Endothelial cell of umbilical vein (primary cell): ENCODE data around the gene KYAT1. TPM values are rescaled to one million over a fixed set of nuclear protein-coding genes. Genes with fewer than 3 reads are reported as not detected.

Experiments used
- BruUV-seq: library from RNA; stranded (reverse); fragments of 400-500 nt; replicated peaks from 2 replicates; lab custom pipeline; 2021; lab: Mats Ljungman, UMichigan
- CTCF ChIA-PET: fragments of 300-600, 350-600 bp; sonication (Branson Sonifier 250); formaldehyde crosslinking; loops from one replicate; lab custom pipeline; 2021; ENCODE audit warnings: antibody characterized with exemption, inconsistent platforms; lab: Charles Lee
- POLR2A ChIA-PET: fragments of 300-600, 350-600 bp; sonication (Branson Sonifier 250); formaldehyde crosslinking; loops from one replicate; lab custom pipeline; 2021; ENCODE audit warnings: antibody characterized with exemption, inconsistent platforms; lab: Charles Lee
- DNase-seq: peaks from one replicate; pipeline ENCODE4 v3.0.0-alpha.2; 2011; ENCODE audit warnings: low read depth, low spot score
- FAIRE-seq: peaks from 2 replicates; lab custom pipeline; 2011; peaks lifted over from hg19 to GRCh38; lab: Jason Lieb, UNC
- H2AFZ ChIP-seq: 2 replicates; pipeline ENCODE4 v1.6.0; 2012; ENCODE audit warnings: low read depth, low read length, control low read depth, inconsistent platforms
- H3K27ac ChIP-seq: 2 replicates; pipeline ENCODE4 v1.5.1; 2011; ENCODE audit warnings: low read depth, mild to moderate bottlenecking, control low read depth, low read length, moderate library complexity; ENCODE audit not compliant: insufficient read depth
- H3K27me3 ChIP-seq, 2 experiments: 2 replicates each; pipeline versions ENCODE4 v1.6.0 to v1.6.1; 2011; ENCODE audit warnings: low read length in 2 of 2, mixed read lengths in 1 of 2; ENCODE audit not compliant: control insufficient read depth in 2 of 2, insufficient read depth in 2 of 2
- H3K36me3 ChIP-seq, 2 experiments: 2 replicates in 1 of 2; 3 replicates in 1 of 2; pipeline ENCODE4 v1.5.1; 2011; ENCODE audit warnings: low read length in 2 of 2, mild to moderate bottlenecking in 1 of 2, moderate library complexity in 1 of 2; ENCODE audit not compliant: control insufficient read depth in 2 of 2, insufficient read depth in 2 of 2; ENCODE audit errors: extremely low read depth in 1 of 2
- H3K4me1 ChIP-seq: 3 replicates; pipeline ENCODE4 v1.5.1; 2011; ENCODE audit warnings: mild to moderate bottlenecking, low read length; ENCODE audit not compliant: control insufficient read depth, insufficient read depth; ENCODE audit errors: extremely low read depth
- H3K4me2 ChIP-seq: 2 replicates; pipeline ENCODE4 v1.6.1; 2011; ENCODE audit warnings: low read length, control low read depth, mixed read lengths; ENCODE audit not compliant: insufficient read depth
- H3K4me3 ChIP-seq, 3 experiments: fragments of 200-600 bp in 1 of 3; sonication (generic), shearing (Covaris generic) in 1 of 3; replicated peaks in 1 of 3; 2 replicates each; pipeline ENCODE4 v1.5.1; 2011 to 2016; ENCODE audit warnings: control low read depth in 3 of 3, low read length in 3 of 3, mild to moderate bottlenecking in 2 of 3, inconsistent platforms in 1 of 3, low read depth in 1 of 3, moderate library complexity in 1 of 3; ENCODE audit not compliant: insufficient read depth in 1 of 3
- H3K79me2 ChIP-seq: 2 replicates; pipeline ENCODE4 v1.6.0; 2012; ENCODE audit warnings: low read length, inconsistent platforms; ENCODE audit not compliant: control insufficient read depth, insufficient read depth
- H3K9ac ChIP-seq: replicated peaks from 2 replicates; pipeline ENCODE3; 2011; ENCODE audit warnings: low read length, control low read depth; ENCODE audit not compliant: insufficient read depth; ENCODE audit errors: extremely low read depth
- H3K9me1 ChIP-seq: replicated peaks from 3 replicates; pipeline ENCODE4 v1.6.0; 2011; ENCODE audit warnings: mild to moderate bottlenecking, low read length; ENCODE audit not compliant: control insufficient read depth, insufficient read depth; ENCODE audit errors: extremely low read depth
- H3K9me3 ChIP-seq: replicated peaks from 2 replicates; pipeline ENCODE4 v1.5.1; 2012; ENCODE audit warnings: low read length, inconsistent platforms; ENCODE audit not compliant: control insufficient read depth, insufficient read depth
- H4K20me1 ChIP-seq: replicated peaks from 2 replicates; pipeline ENCODE3; 2011; ENCODE audit warnings: mild to moderate bottlenecking, low read length; ENCODE audit not compliant: control insufficient read depth, insufficient read depth; ENCODE audit errors: extremely low read depth
- EZH2 ChIP-seq: IDR thresholded peaks from 2 replicates; pipeline ENCODE4 v1.6.1; 2012; ENCODE audit warnings: borderline replicate concordance, low read depth, mild to moderate bottlenecking, moderate library complexity, low read length, inconsistent platforms; ENCODE audit not compliant: severe bottlenecking
- FOS ChIP-seq: IDR thresholded peaks from 2 replicates; pipeline ENCODE4 v1.6.1; 2011; ENCODE audit warnings: mild to moderate bottlenecking, low read length, moderate library complexity, borderline replicate concordance; ENCODE audit not compliant: insufficient read depth
- GATA2 ChIP-seq: IDR thresholded peaks from 2 replicates; pipeline ENCODE4 v1.7.0; 2011; ENCODE audit warnings: low read depth, mild to moderate bottlenecking, moderate library complexity, mixed read lengths, low read length; ENCODE audit not compliant: insufficient read length, insufficient read depth
- JUN ChIP-seq: IDR thresholded peaks from 2 replicates; pipeline ENCODE4 v1.6.1; 2011; ENCODE audit warnings: borderline replicate concordance, low read depth; ENCODE audit not compliant: insufficient read length, insufficient read depth
- MYC ChIP-seq: IDR thresholded peaks from one replicate; pipeline ENCODE4 v1.6.1; 2011; ENCODE audit warnings: mild to moderate bottlenecking, low read depth, low read length
- POLR2A ChIP-seq: IDR thresholded peaks from 2 replicates; pipeline ENCODE4 v1.6.1; 2012; ENCODE audit warnings: low read depth, mild to moderate bottlenecking, control low read depth, low read length
- POLR2AphosphoS5 ChIP-seq: IDR thresholded peaks from 2 replicates; pipeline ENCODE4 v1.6.1; 2012; ENCODE audit warnings: low read depth, mild to moderate bottlenecking, control low read depth, low read length, moderate library complexity; ENCODE audit not compliant: insufficient read depth
- dilution Hi-C: fragments of 300-500 bp; cut with MboI; formaldehyde crosslinking; loops from one replicate; pipeline ENCODE4 v1.15.0; 2019; ENCODE audit warnings: low sequenced_read_pairs; ENCODE audit not compliant: extremely low pct_ligation_motif_present
- intact Hi-C: fragments of 100-400 bp; cut with micrococcal nuclease; formaldehyde crosslinking; loops from one replicate; pipeline ENCODE4 v1.10.0; 2022
- polyA plus RNA-seq, 4 experiments: library from polyadenylated mRNA; depleted of rRNA in 3 of 4; stranded (reverse) in 3 of 4; unstranded in 1 of 4; fragments of >200 nt; gene quantifications; 2 replicates each; pipeline versions ENCODE4 v1.2.1 to v1.2.3, GENCODE V29; 2011 to 2012; ENCODE audit warnings: missing spikeins in 1 of 4
- total RNA-seq: library from RNA; stranded (reverse); gene quantifications from 2 replicates; pipeline ENCODE4 v1.2.3, GENCODE V29; 2021
- TF ChIP-seq, protein P1 (sequence below), 2 donors: IDR thresholded peaks; 1 replicate in 1 of 2; 2 replicates in 1 of 2; pipeline ENCODE4 v1.5.1; 2011; ENCODE audit warnings: low read length in 2 of 2, mild to moderate bottlenecking in 2 of 2, moderate library complexity in 2 of 2, control low read depth in 1 of 2, inconsistent platforms in 1 of 2, low read depth in 1 of 2; ENCODE audit not compliant: insufficient read depth in 1 of 2; ENCODE audit errors: extremely low read depth in 1 of 2
- TF ChIP-seq, protein P2 (sequence below): IDR thresholded peaks from 2 replicates; pipeline ENCODE4 v1.6.1; 2011; ENCODE audit not compliant: insufficient read depth, insufficient read length

KYAT1 gene
- total and polyA plus RNA-seq, 2 donors (not counting 3 experiments of a cell fraction or from before 2014, with no cell fraction given), result 7.2 to 9.6 TPM

DNA sequence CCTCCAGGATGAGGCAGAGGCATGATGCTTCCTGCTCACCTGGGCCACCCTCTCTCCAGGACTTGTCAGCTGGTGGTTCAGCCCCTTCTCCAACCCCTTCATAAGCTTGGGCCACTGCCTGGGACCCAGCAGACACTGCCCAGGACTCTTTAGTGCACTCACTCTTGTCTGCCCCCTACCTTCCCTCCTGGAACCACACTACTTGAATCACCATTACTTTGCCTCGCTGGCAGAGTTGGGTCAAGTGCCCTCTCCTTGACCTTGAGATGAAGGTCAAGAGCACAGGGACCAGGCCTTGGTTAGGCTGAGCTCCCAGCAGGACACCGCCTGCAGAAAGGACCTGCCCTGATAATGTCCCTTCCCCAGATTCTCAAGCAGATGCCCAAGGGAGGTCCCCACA is 71.9 kb downstream of the KYAT1 start:
- dilution Hi-C loops, result no loop called here
- no peak overlapping the region for H3K4me3 ChIP-seq
- H4K20me1 ChIP-seq, result no peaks in the 10 kb centered on the region
- POLR2A ChIA-PET, result interaction anchor here (1.3 kb wide), 1 partner anchor 8 kb away, joined by 3 read pairs; the partner anchor contains the start of gene ENDOG
- CTCF ChIA-PET, result interaction anchor here (1.2 to 2.1 kb wide), 3 partner anchors 9 to 10 kb away, joined by 4 to 13 read pairs (median 4); partner anchors contain the start of gene ENDOG
- no peaks in the 10 kb centered on the region for H3K4me1 ChIP-seq
- no peaks in the 10 kb centered on the region for H3K9me1 ChIP-seq
- H2AFZ ChIP-seq, result no peak overlapping the region
- H3K4me2 ChIP-seq, result no peak overlapping the region
- DNase-seq (no peak), FAIRE-seq (no peak)
- no peak overlapping the region for H3K9ac ChIP-seq
- H3K36me3 ChIP-seq, result peaks cover 6 to 24% of the 10 kb centered on the region in 2 experiments
- TSS peak; percentile 29 for BruUV-seq
- TF ChIP-seq JUN (no peak), MYC (no peak), GATA2 (no peak), POLR2AphosphoS5 (no peak), EZH2 (no peak)
- no peaks in the 10 kb centered on the region for H3K27me3 ChIP-seq
- intact Hi-C loops, result no loop called here
- H3K79me2 ChIP-seq, result no peaks in the 10 kb centered on the region
- H3K9me3 ChIP-seq, result no peaks in the 10 kb centered on the region
- no peak overlapping the region for H3K27ac ChIP-seq

DNA sequence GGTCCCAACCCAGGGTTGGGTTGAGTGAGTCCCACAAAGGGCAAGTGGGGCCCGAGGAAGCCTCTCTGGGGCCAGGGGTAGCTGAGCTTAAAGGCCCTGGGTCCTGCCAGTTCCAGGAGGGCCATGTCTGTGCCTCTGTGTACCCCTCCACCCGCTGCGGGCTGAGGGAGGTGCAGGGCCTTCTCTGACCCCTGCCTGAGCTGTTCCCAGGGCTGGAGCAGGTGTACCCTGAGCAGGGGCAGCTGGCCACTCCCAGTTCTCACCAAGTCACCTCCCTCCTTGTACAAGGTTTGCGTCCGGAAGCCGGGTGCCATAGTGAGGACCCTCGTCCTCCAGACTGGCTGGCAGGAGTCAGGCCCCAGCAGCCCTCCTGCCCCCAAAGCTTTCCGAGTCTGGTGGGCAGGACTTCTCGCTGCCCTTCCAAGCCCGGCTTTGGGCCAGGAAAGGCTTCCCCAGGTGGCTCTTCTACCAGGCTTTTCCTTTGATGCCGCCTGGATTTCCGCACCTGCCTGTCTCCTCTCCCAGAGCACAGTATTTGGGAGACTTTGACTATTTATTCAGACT is 72.6 kb downstream of the KYAT1 start:
- no peaks in the 10 kb centered on the region for H3K9me1 ChIP-seq
- H2AFZ ChIP-seq, result no peak overlapping the region
- intact Hi-C loops, result no loop called here
- POLR2A ChIA-PET, result interaction anchor here (1.3 kb wide), 1 partner anchor 9 kb away, joined by 3 read pairs; the partner anchor contains the start of gene ENDOG
- CTCF ChIA-PET, result interaction anchor here (1.6 to 2.1 kb wide), 2 partner anchors 9 kb away, joined by 4 to 13 read pairs; partner anchors contain the start of gene ENDOG
- H3K9me3 ChIP-seq, result no peaks in the 10 kb centered on the region
- no peak overlapping the region for H3K4me3 ChIP-seq
- no peaks in the 10 kb centered on the region for H3K27me3 ChIP-seq
- no peak overlapping the region for H3K27ac ChIP-seq
- no peaks in the 10 kb centered on the region for H3K4me1 ChIP-seq
- no peak overlapping the region for H3K9ac ChIP-seq
- FAIRE-seq (no peak), DNase-seq (no peak)
- no peak overlapping the region for H3K4me2 ChIP-seq
- TF ChIP-seq EZH2, result no peak
- TF ChIP-seq, protein P1, sequence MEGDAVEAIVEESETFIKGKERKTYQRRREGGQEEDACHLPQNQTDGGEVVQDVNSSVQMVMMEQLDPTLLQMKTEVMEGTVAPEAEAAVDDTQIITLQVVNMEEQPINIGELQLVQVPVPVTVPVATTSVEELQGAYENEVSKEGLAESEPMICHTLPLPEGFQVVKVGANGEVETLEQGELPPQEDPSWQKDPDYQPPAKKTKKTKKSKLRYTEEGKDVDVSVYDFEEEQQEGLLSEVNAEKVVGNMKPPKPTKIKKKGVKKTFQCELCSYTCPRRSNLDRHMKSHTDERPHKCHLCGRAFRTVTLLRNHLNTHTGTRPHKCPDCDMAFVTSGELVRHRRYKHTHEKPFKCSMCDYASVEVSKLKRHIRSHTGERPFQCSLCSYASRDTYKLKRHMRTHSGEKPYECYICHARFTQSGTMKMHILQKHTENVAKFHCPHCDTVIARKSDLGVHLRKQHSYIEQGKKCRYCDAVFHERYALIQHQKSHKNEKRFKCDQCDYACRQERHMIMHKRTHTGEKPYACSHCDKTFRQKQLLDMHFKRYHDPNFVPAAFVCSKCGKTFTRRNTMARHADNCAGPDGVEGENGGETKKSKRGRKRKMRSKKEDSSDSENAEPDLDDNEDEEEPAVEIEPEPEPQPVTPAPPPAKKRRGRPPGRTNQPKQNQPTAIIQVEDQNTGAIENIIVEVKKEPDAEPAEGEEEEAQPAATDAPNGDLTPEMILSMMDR (IDR thresholded peaks at IDR 0.05; ENCODE audit: extremely low read depth in 1 of 2, insufficient read depth in 1 of 2, low read depth in 1 of 2, low read length in 2 of 2), result no peak
- TF ChIP-seq JUN, result no peak
- TF ChIP-seq, protein P2, sequence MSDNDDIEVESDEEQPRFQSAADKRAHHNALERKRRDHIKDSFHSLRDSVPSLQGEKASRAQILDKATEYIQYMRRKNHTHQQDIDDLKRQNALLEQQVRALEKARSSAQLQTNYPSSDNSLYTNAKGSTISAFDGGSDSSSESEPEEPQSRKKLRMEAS, result no peak
- no peak for TF ChIP-seq GATA2
- TF ChIP-seq POLR2AphosphoS5, result no peak
- no peak for TF ChIP-seq FOS
- TF ChIP-seq MYC, result no peak
- TF ChIP-seq POLR2A, result no peak
- peaks cover 6 to 25% of the 10 kb centered on the region in 2 experiments for H3K36me3 ChIP-seq
- no peaks in the 10 kb centered on the region for H4K20me1 ChIP-seq
- dilution Hi-C loops, result no loop called here
- BruUV-seq, result no TSS peak
- no peaks in the 10 kb centered on the region for H3K79me2 ChIP-seq
